GM23248 (cell line): ENCODE results near the gene RPH3AL.

Source experiments
- EZH2 ChIP-seq: fragments of 200-600 bp; sonication (generic); IDR thresholded peaks from 2 replicates; pipeline ENCODE4 v1.6.1; 2018; ENCODE audit warnings: antibody characterized with exemption, mild to moderate bottlenecking; ENCODE audit not compliant: insufficient read depth, poor library complexity, severe bottlenecking
- EZH2phosphoT487 ChIP-seq: fragments of 200-600 bp; sonication (generic); IDR thresholded peaks from 2 replicates; pipeline ENCODE4 v1.6.1; 2018; ENCODE audit warnings: antibody characterized with exemption, moderate library complexity, mild to moderate bottlenecking, low read depth; ENCODE audit not compliant: insufficient read depth

GRCh38 chr17:351875-352420 is 659 bp downstream of the RPH3AL start:
- TF ChIP-seq EZH2: no peak
- no peak for TF ChIP-seq EZH2phosphoT487
